HG03025 (cell line): ENCODE measurements around the gene SEC14L6.
"Not testable (repeated sequence)": the region's sequence is repeated elsewhere in the genome, so short reads cannot be mapped to it uniquely, and the experiment has no call there.

Source experiments
- ATAC-seq: cut with Tn5 transposase; IDR thresholded peaks from one replicate; pipeline ENCODE4 v1.9.1; 2021; ENCODE audit warnings: mild to moderate bottlenecking, moderate library complexity; ENCODE audit not compliant: unreplicated experiment, low FRiP score

SEC14L6 gene

GRCh38 chr22:30546616-30547015 is at the start of gene SEC14L6:
TSS of gene SEC14L6 (minus strand) at chr22:30546741. CDS start at chr22:30546682, 59 bp downstream.
- ATAC-seq = no peak

- no peak for ATAC-seq
Measured at GRCh38 chr22:30596199-30596598, 49.7 kb upstream of the SEC14L6 start.

GRCh38 chr22:30592360-30592713 is 45.8 kb upstream of the SEC14L6 start:
- ATAC-seq = not testable (repeated sequence)

- peak; percentile 93 for ATAC-seq
Measured at GRCh38 chr22:30591588-30592359, 45.2 kb upstream of the SEC14L6 start, which contains the start of gene PES1. TSS of gene PES1 (minus strand) at chr22:30591910. CDS start at chr22:30591833, 77 bp downstream.

GRCh38 chr22:30591191-30591587 is 44.6 kb upstream of the SEC14L6 start:
- ATAC-seq = no peak

- no peak for ATAC-seq
Measured at GRCh38 chr22:30586414-30586813, 39.9 kb upstream of the SEC14L6 start.

- ATAC-seq = no peak
Measured at GRCh38 chr22:30584441-30584840, 37.9 kb upstream of the SEC14L6 start.

GRCh38 chr22:30582788-30583545 is 36.4 kb upstream of the SEC14L6 start:
- no peak for ATAC-seq

GRCh38 chr22:30582051-30582450 is 35.5 kb upstream of the SEC14L6 start:
- no peak for ATAC-seq

- no peak for ATAC-seq
Measured at GRCh38 chr22:30580896-30581295, 34.4 kb upstream of the SEC14L6 start.

- ATAC-seq = no peak
Measured at GRCh38 chr22:30578481-30578880, 31.9 kb upstream of the SEC14L6 start.

- ATAC-seq = no peak
Measured at GRCh38 chr22:30575859-30576258, 29.3 kb upstream of the SEC14L6 start.

GRCh38 chr22:30574997-30575671 is 28.6 kb upstream of the SEC14L6 start:
- ATAC-seq = no peak

GRCh38 chr22:30574095-30574981 is 27.8 kb upstream of the SEC14L6 start, which contains the start of gene GAL3ST1:
TSS of gene GAL3ST1 (minus strand) at chr22:30574665. CDS start at chr22:30557392, 17,273 bp downstream.
- no peak for ATAC-seq

GRCh38 chr22:30573594-30574094 is 27.1 kb upstream of the SEC14L6 start:
- ATAC-seq = no peak

- ATAC-seq = no peak
Measured at GRCh38 chr22:30572840-30573593, 26.5 kb upstream of the SEC14L6 start.

GRCh38 chr22:30572210-30572609 is 25.7 kb upstream of the SEC14L6 start:
- ATAC-seq = no peak

- ATAC-seq = no peak
Measured at GRCh38 chr22:30569674-30570202, 23.2 kb upstream of the SEC14L6 start.
